ENCODE measurements around the gene PLEKHM3.

GRCh38 chr2:207984765-207985480 is 40.4 kb downstream of the PLEKHM3 start:
- TF ChIP-seq CEBPB (IDR thresholded peaks at IDR 0.05) (no peak), MAX (IDR thresholded peaks at IDR 0.05) (no peak), TEAD4 (IDR thresholded peaks at IDR 0.05) (no peak), EP300 (IDR thresholded peaks at IDR 0.05; ENCODE audit: borderline replicate concordance) (no peak), YY1 (IDR thresholded peaks at IDR 0.05; ENCODE audit: low read depth) (no peak), EGR1 (IDR thresholded peaks at IDR 0.05) (no peak), USF1 (IDR thresholded peaks at IDR 0.05) (no peak), REST (IDR thresholded peaks at IDR 0.05; ENCODE audit: low read depth) (no peak), TAF1 (IDR thresholded peaks at IDR 0.05; ENCODE audit: low read depth) (no peak), TCF12 (IDR thresholded peaks at IDR 0.05; ENCODE audit: low read depth) (no peak), ZBTB7A (IDR thresholded peaks at IDR 0.05; ENCODE audit: low read depth) (no peak), RAD21 (IDR thresholded peaks at IDR 0.05; ENCODE audit: low read depth) (no peak), FOXM1 (IDR thresholded peaks at IDR 0.05; ENCODE audit: borderline replicate concordance, low read depth) (no peak)
